ENCODE measurements around the gene STAB1.

Gene STAB1

DNA sequence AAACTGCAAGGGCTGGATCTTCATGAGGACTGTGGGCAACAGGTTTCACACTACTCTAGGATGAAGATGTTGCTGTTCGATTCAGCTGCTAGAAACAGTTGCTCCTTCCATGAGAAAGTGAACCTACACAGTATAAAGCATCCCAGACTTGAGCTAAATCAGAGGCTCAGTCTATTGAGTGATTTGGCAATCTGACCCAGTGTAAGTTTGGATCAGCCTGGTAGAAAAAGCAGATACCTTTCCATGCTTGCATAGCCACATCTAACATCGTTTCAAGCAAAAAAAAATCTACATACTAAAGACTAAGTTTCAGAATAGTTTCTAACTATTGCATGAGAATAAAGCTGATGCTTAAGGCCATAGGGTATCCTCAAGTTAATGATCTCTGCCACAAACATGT, 45.9 kb downstream of the STAB1 start:
- H3K27ac ChIP-seq, result no peak overlapping the region
- TF ChIP-seq, protein P1, sequence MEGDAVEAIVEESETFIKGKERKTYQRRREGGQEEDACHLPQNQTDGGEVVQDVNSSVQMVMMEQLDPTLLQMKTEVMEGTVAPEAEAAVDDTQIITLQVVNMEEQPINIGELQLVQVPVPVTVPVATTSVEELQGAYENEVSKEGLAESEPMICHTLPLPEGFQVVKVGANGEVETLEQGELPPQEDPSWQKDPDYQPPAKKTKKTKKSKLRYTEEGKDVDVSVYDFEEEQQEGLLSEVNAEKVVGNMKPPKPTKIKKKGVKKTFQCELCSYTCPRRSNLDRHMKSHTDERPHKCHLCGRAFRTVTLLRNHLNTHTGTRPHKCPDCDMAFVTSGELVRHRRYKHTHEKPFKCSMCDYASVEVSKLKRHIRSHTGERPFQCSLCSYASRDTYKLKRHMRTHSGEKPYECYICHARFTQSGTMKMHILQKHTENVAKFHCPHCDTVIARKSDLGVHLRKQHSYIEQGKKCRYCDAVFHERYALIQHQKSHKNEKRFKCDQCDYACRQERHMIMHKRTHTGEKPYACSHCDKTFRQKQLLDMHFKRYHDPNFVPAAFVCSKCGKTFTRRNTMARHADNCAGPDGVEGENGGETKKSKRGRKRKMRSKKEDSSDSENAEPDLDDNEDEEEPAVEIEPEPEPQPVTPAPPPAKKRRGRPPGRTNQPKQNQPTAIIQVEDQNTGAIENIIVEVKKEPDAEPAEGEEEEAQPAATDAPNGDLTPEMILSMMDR (conservative IDR thresholded peaks at IDR 0.05), result no peak

DNA sequence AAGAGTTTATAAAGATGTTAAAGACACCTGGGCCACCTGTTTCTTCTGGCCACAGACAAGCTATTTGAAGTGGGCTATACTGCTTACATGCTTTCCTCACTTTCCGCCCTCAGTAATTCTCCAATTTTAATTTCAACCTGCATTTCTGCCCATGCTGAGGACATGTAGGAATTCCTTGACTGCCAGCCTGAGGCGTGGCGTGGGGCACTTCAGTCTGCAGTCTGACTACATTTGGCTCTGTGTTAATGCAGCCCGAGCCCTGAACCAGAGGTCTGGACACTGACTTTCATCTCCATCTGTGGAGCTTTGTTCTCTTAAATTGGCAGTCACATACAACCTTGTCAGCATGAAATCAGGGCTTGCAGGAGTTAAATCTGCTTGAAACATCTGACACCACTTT, 49.8 kb downstream of the STAB1 start:
- TF ChIP-seq, protein P1 (conservative IDR thresholded peaks at IDR 0.05), result no peak
- H3K27ac ChIP-seq, result no peak overlapping the region; the same call in 1 of the 2 replicates

DNA sequence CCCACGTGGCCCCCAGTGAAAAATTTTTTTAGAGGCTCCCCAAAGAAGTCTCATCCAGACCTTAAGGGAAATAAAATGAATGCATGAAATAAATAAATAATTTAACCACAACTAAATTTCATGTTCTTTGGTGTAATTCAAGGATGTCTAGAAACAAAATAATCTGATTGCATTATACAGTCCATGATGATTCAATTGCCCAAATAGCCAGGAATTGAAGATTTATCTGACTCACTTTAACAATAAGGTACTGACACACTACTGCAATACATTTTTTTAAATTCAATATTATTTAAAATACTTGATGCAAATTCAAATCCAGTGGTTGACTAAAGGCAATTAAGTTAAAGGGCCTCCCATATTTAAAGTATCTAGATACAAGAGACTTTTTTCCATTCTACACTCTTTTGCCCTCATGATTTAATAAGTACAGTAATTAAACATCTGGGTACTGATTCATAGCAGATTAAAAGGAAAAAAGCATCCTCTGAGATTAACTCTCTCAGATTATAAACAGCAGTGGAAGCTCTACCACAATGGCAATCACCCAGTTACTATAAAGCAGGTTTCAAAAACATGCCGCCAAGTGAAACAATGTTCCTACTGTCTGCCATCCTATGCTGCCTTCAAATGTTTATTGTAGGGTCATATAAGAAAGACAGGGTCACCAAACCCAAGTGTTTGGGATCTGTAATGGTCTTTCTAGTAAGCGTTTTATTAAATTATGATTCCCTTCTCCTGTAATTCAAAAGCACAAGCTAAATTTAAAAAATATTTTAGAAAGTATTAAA, 51.2 kb downstream of the STAB1 start:
- no peak overlapping the region; the same call in 1 of the 2 replicates for H3K27ac ChIP-seq
- TF ChIP-seq, protein P1 (conservative IDR thresholded peaks at IDR 0.05), result no peak

DNA sequence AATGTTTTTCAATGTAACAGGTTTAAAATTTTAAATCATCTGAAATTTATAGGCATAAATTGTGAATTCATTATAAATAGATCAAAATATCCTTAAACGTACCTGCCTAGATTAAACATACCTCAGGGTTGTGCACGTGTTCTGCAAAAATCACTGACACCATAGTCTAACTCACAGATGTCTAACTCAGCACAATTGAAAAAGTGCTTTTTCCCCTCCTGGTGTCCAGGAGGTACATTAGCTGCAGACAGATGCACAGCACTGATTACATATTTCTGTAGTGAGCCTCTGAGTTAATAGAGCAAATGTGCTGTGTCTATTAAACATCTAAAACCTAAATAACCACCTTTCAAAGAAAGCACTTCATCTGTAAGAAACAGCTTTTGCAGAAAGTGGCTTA, 52.0 kb downstream of the STAB1 start:
- H3K27ac ChIP-seq, result no peak overlapping the region
- TF ChIP-seq, protein P1 (conservative IDR thresholded peaks at IDR 0.05), result no peak

DNA sequence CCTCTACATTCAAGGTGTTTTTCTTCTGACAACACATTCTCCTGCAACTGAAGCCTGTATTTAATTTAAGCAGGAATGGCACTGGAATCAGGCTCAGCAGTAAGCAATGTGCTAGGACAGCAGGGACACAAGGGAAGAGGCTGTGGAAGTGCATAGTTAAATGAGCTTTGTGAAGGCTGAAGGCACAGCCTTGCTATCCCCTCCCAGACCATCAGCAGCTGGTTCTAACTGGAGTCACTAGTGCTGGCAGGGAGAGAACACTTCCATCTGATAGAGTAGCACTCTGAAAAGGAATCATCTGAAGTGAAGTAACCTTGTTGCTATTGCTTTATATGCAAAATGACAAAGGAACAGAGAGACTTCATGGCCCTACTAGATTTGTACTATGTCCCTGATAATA, 56.0 kb downstream of the STAB1 start:
- no peak overlapping the region for H3K27ac ChIP-seq
- TF ChIP-seq, protein P1 (conservative IDR thresholded peaks at IDR 0.05), result no peak

DNA sequence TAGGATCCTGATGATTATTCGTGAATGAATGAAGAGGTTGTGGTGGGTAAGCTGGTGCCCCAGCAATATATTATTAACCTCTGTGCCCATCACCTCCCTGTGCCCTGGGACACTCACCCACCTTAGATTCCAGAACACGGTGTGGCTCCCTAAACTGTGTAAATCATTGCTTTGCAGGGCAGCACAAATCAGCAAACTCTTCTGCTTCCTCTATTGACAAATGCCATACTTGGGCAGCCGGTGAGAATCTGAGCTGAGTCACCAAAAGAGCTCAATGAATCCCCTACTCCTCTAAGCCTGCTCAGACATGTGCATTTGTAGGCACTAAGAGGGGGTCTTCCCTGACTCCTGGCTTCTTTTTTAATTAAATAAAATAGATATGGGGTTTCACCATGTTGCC, 57.0 kb downstream of the STAB1 start:
- no peak overlapping the region for H3K27ac ChIP-seq
- TF ChIP-seq, protein P1 (conservative IDR thresholded peaks at IDR 0.05), result no peak

DNA sequence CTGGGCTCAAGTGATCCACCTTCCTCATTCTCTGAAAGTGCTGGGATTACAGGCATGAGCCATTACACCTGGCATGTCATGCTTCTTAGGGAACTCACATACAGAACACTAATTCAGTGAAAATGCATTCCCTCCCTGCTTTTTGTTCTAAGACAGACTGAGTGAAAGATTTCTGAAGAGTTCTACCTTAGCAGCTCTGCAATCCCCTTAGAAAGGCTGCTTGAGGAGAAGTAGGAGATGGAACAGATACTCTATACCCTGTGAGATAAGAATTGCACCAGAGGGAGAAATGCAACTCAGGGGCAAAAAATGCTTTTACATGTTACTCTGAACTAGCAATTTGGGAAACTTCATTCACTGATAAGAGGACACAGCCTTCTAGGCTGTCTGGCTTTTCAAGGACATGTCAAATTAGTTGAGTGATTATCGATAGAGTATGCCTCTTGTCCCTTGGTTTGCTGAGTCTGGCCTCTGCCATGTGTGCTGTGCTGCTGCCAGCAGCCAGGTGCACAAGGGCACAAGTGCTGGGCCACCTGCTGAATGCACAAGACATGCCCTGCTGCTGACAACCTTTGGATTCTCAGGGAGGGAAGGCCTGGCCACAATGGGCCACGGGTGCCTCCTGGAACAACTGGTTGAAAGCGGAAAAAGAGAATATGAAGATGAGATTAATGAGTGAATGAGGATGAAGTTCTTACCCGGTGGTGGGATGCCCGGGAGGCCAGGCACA, 59.1 kb downstream of the STAB1 start:
- TF ChIP-seq, protein P1 (conservative IDR thresholded peaks at IDR 0.05), result no peak
- no peak overlapping the region for H3K27ac ChIP-seq

Measured in VCaP (cell line).